B cell (primary cell): ENCODE results near the gene CLDND2. TPM values are rescaled to one million over a fixed set of nuclear protein-coding genes. Genes with fewer than 3 reads are reported as not detected.

ENCODE experiments used
- ATAC-seq: fragments of 200-7000 bp; cut with Tn5 transposase; one replicate; pipeline ENCODE4 v1.10.0; 2021; ENCODE audit warnings: low read depth, mild to moderate bottlenecking, moderate number of reproducible peaks, moderate library complexity
- CTCF ChIA-PET: fragments of 350-600 bp; sonication (Branson Sonifier 250); formaldehyde crosslinking; loops from one replicate; lab custom pipeline; 2021; ENCODE audit warnings: antibody characterized with exemption, inconsistent platforms; lab: Charles Lee
- POLR2A ChIA-PET: fragments of 350-600 bp; sonication (Branson Sonifier 250); formaldehyde crosslinking; loops from one replicate; lab custom pipeline; 2021; ENCODE audit warnings: antibody characterized with exemption; lab: Charles Lee
- DNase-seq: peaks from one replicate; pipeline ENCODE4 v3.0.0; 2013
- H2AFZ ChIP-seq: 2 replicates; pipeline ENCODE4 v1.6.1; 2012; ENCODE audit warnings: mild to moderate bottlenecking, low read depth, low read length; ENCODE audit not compliant: insufficient read depth, poor library complexity, severe bottlenecking
- H3K27ac ChIP-seq, 2 donors: 1 replicate in 1 of 2; 2 replicates in 1 of 2; pipeline ENCODE4 v1.5.1; 2012 to 2013; ENCODE audit warnings: low read length in 2 of 2, mild to moderate bottlenecking in 2 of 2, moderate library complexity in 1 of 2
- H3K27me3 ChIP-seq, 4 experiments: fragments of 200-600 bp in 1 of 4; sonication (generic) in 1 of 4; replicated peaks in 1 of 4; 1 replicate in 2 of 4; 2 replicates in 2 of 4; pipeline versions ENCODE4 v1.6.1 to v1.7.0; 2013 to 2016; ENCODE audit warnings: low read length in 3 of 4, mild to moderate bottlenecking in 2 of 4, mixed read lengths in 1 of 4, moderate library complexity in 1 of 4; ENCODE audit not compliant: insufficient read depth in 4 of 4, control insufficient read depth in 3 of 4; ENCODE audit errors: control extremely low read depth in 1 of 4
- H3K36me3 ChIP-seq, 2 experiments: replicated peaks in 1 of 2; 1 replicate in 1 of 2; 2 replicates in 1 of 2; pipeline versions ENCODE4 v1.6.1 to v1.7.1; 2013; ENCODE audit warnings: low read length in 1 of 2; ENCODE audit not compliant: insufficient read depth in 2 of 2, control insufficient read depth in 1 of 2; ENCODE audit errors: control extremely low read depth in 1 of 2, extremely low read depth in 1 of 2
- H3K4me1 ChIP-seq, 2 donors: fragments of 200-600 bp in 1 of 2; sonication (generic) in 1 of 2; 1 replicate in 1 of 2; 2 replicates in 1 of 2; pipeline versions ENCODE4 v1.5.1 to v1.6.1; 2013 to 2017; ENCODE audit warnings: low read length in 2 of 2; ENCODE audit not compliant: control insufficient read depth in 2 of 2, insufficient read depth in 2 of 2
- H3K4me2 ChIP-seq: replicated peaks from 2 replicates; pipeline ENCODE3; 2012; ENCODE audit warnings: mild to moderate bottlenecking, low read depth, low read length; ENCODE audit not compliant: poor library complexity, severe bottlenecking
- H3K4me3 ChIP-seq, 5 experiments: fragments of 200-600 bp in 1 of 5; sonication (generic) in 1 of 5; 1 replicate in 3 of 5; 2 replicates in 2 of 5; pipeline versions ENCODE4 v1.5.1 to v1.7.0; 2011 to 2016; ENCODE audit warnings: low read length in 4 of 5, mild to moderate bottlenecking in 4 of 5, low read depth in 2 of 5, control low read depth in 1 of 5, moderate library complexity in 1 of 5; ENCODE audit not compliant: insufficient read depth in 1 of 5; ENCODE audit errors: control extremely low read depth in 1 of 5, extremely low read depth in 1 of 5
- H3K79me2 ChIP-seq: fragments of 200-600 bp; sonication (generic); one replicate; pipeline ENCODE4 v1.6.0; 2016; ENCODE audit warnings: low read length; ENCODE audit not compliant: control insufficient read depth, insufficient read depth
- H3K9ac ChIP-seq: fragments of 200-600 bp; sonication (generic); 2 replicates; pipeline ENCODE4 v1.6.1; 2017; ENCODE audit warnings: mild to moderate bottlenecking, low read length, moderate library complexity
- H3K9me3 ChIP-seq, 3 donors: one replicate each; pipeline versions ENCODE4 v1.6.1 to v1.7.1; 2013; ENCODE audit warnings: low read length in 2 of 3; ENCODE audit not compliant: control insufficient read depth in 2 of 3, insufficient read depth in 1 of 3; ENCODE audit errors: control extremely low read depth in 1 of 3
- H4K20me1 ChIP-seq: 2 replicates; pipeline ENCODE4 v1.6.0; 2012; ENCODE audit warnings: mild to moderate bottlenecking, low read length; ENCODE audit not compliant: insufficient read depth, control insufficient read depth, poor library complexity, severe bottlenecking
- H3K27ac Mint-ChIP-seq: one replicate; pipeline ENCODE4 v1.8.0; 2021; ENCODE audit warnings: mixed read lengths
- H3K27me3 Mint-ChIP-seq: one replicate; pipeline ENCODE4 v1.8.0; 2021; ENCODE audit warnings: mixed read lengths
- H3K4me1 Mint-ChIP-seq: one replicate; pipeline ENCODE4 v1.8.0; 2021; ENCODE audit warnings: mixed read lengths
- H3K4me3 Mint-ChIP-seq: one replicate; pipeline ENCODE4 v1.8.0; 2021; ENCODE audit warnings: mixed read lengths
- H3K9me3 Mint-ChIP-seq: one replicate; pipeline ENCODE4 v1.8.0; 2022; ENCODE audit warnings: mixed read lengths; ENCODE audit not compliant: insufficient read depth
- CTCF ChIP-seq: fragments of 200-600 bp; IDR thresholded peaks from one replicate; pipeline ENCODE4 v1.8.0; 2022; ENCODE audit warnings: antibody characterized with exemption, mild to moderate bottlenecking
- EZH2 ChIP-seq: IDR thresholded peaks from 2 replicates; pipeline ENCODE4 v1.6.1; 2012; ENCODE audit warnings: borderline replicate concordance, low read depth, mild to moderate bottlenecking, moderate library complexity, low read length; ENCODE audit not compliant: insufficient read depth, poor library complexity, severe bottlenecking
- WGBS: methylation state at CpG from one replicate; pipeline ENCODE4 v1.1.5; 2013; ENCODE audit warnings: missing lambda C conversion rate; ENCODE audit not compliant: insufficient coverage; 5-methylcytosine and 5-hydroxymethylcytosine counted together
- intact Hi-C: fragments of 100-400 bp; cut with micrococcal nuclease; formaldehyde crosslinking; loops from one replicate; pipeline ENCODE4 v1.10.0; 2022
- polyA plus RNA-seq: library from polyadenylated mRNA; depleted of rRNA; stranded (reverse); fragments of >200 nt; gene quantifications from 2 replicates; pipeline ENCODE4 v1.2.3, GENCODE V29; 2012
- total RNA-seq, 2 donors: library from RNA; stranded (reverse); fragments of 120-200 nt in 1 of 2; gene quantifications; 1 replicate in 1 of 2; 2 replicates in 1 of 2; pipeline versions ENCODE4 v1.2.3 to v1.2.4, GENCODE V29; 2013 to 2022

CLDND2 gene
- total and polyA plus RNA-seq, 2 donors (not counting 1 experiment from before 2014, with no cell fraction given) = 1.9 TPM; not detected in 1

- peaks cover 43% of the 10 kb centered on the region for H3K27me3 Mint-ChIP-seq
- H3K9me3 Mint-ChIP-seq = no peaks in the 10 kb centered on the region
- no peak for TF ChIP-seq EZH2
- no peak for TF ChIP-seq CTCF
- no peak overlapping the region for H2AFZ ChIP-seq
- H3K4me2 ChIP-seq = no peak overlapping the region
- no peak overlapping the region for H3K27ac ChIP-seq
- no peaks in the 10 kb centered on the region for H3K36me3 ChIP-seq
- no peaks in the 10 kb centered on the region for H3K4me1 ChIP-seq
- H4K20me1 ChIP-seq = no peaks in the 10 kb centered on the region
- H3K79me2 ChIP-seq = no peaks in the 10 kb centered on the region
- peaks cover 0 to 16% (median 0%) of the 10 kb centered on the region in 3 donors for H3K9me3 ChIP-seq
- H3K4me3 Mint-ChIP-seq = no peak overlapping the region
- ChIA-PET POLR2A (no interaction called here), CTCF (no interaction called here)
- ATAC-seq = no peak
- no peak for DNase-seq
- WGBS = 88% methylated on average over 3 of the region's 3 CpGs
- H3K4me1 Mint-ChIP-seq = peaks cover 2% of the 10 kb centered on the region
- no peak overlapping the region for H3K9ac ChIP-seq
- H3K4me3 ChIP-seq = no peak overlapping the region
- H3K27ac Mint-ChIP-seq = no peak overlapping the region
- intact Hi-C loops = no loop called here
- peaks cover 0 to 5% (median 0%) of the 10 kb centered on the region in 4 experiments for H3K27me3 ChIP-seq
These were observed 51.4 kb downstream of the CLDND2 start for GRCh38 chr19:51317376-51317775.

Other genes starting within 250 kb of the CLDND2 start
- not detected in 2 replicates for gene SIGLEC9, start 244.1 kb downstream of the CLDND2 start, total RNA-seq
- gene SIGLEC9, start 244.1 kb downstream of the CLDND2 start, polyA plus RNA-seq = 0.32 and 0.72 TPM in 2 replicates
- gene SIGLEC7, start 226.7 kb downstream of the CLDND2 start, total RNA-seq = not detected in 2 replicates
- 0.37 and 0.52 TPM in 2 replicates for gene SIGLEC7, start 226.7 kb downstream of the CLDND2 start, polyA plus RNA-seq
- 0.49 TPM in 1 of 2 replicates, not detected in the other for gene CD33, start 143.9 kb downstream of the CLDND2 start, total RNA-seq
- 0.78 and 1.3 TPM in 2 replicates for gene CD33, start 143.9 kb downstream of the CLDND2 start, polyA plus RNA-seq
- gene SIGLECL1, start 117.9 kb downstream of the CLDND2 start, total RNA-seq = not detected in 2 replicates
- gene SIGLECL1, start 117.9 kb downstream of the CLDND2 start, polyA plus RNA-seq = not detected in 2 replicates
- gene IGLON5, start 57.4 kb downstream of the CLDND2 start, total RNA-seq = not detected in 2 replicates
- not detected in 2 replicates for gene IGLON5, start 57.4 kb downstream of the CLDND2 start, polyA plus RNA-seq
- 1.7 and 1.8 TPM in 2 replicates for gene VSIG10L, start 26.9 kb downstream of the CLDND2 start, total RNA-seq
- gene VSIG10L, start 26.9 kb downstream of the CLDND2 start, polyA plus RNA-seq = 1.3 and 1.4 TPM in 2 replicates
- 33.3 and 38.6 TPM in 2 replicates for gene ETFB, start 2.6 kb downstream of the CLDND2 start, total RNA-seq
- 72.4 and 76.5 TPM in 2 replicates for gene ETFB, start 2.6 kb downstream of the CLDND2 start, polyA plus RNA-seq
- 1.9 and 2.6 TPM in 2 replicates for gene NKG7, start 3.7 kb upstream of the CLDND2 start, total RNA-seq
- gene NKG7, start 3.7 kb upstream of the CLDND2 start, polyA plus RNA-seq = 6.6 and 10.1 TPM in 2 replicates
- not detected in 2 replicates for gene LIM2, start 19.0 kb upstream of the CLDND2 start, total RNA-seq
- not detected in 2 replicates for gene LIM2, start 19.0 kb upstream of the CLDND2 start, polyA plus RNA-seq
- gene C19orf84, start 21.6 kb upstream of the CLDND2 start, total RNA-seq = not detected in 2 replicates
- not detected in 2 replicates for gene C19orf84, start 21.6 kb upstream of the CLDND2 start, polyA plus RNA-seq
- 49.1 and 49.4 TPM in 2 replicates for gene SIGLEC10, start 48.6 kb upstream of the CLDND2 start, total RNA-seq
- gene SIGLEC10, start 48.6 kb upstream of the CLDND2 start, polyA plus RNA-seq = 75.4 and 87.6 TPM in 2 replicates
- not detected in 2 replicates for gene SIGLEC8, start 89.5 kb upstream of the CLDND2 start, total RNA-seq
- not detected in 2 replicates for gene SIGLEC8, start 89.5 kb upstream of the CLDND2 start, polyA plus RNA-seq
- not detected in 2 replicates for gene CEACAM18, start 109.5 kb upstream of the CLDND2 start, total RNA-seq
- not detected in 2 replicates for gene CEACAM18, start 109.5 kb upstream of the CLDND2 start, polyA plus RNA-seq
- gene SIGLEC12, start 132.8 kb upstream of the CLDND2 start, total RNA-seq = not detected in 2 replicates
- 0.12 and 0.24 TPM in 2 replicates for gene SIGLEC12, start 132.8 kb upstream of the CLDND2 start, polyA plus RNA-seq
- 21.2 and 28.9 TPM in 2 replicates for gene SIGLEC6, start 162.7 kb upstream of the CLDND2 start, total RNA-seq
- 12.3 and 35.4 TPM in 2 replicates for gene SIGLEC6, start 162.7 kb upstream of the CLDND2 start, polyA plus RNA-seq
- 31.3 and 33.0 TPM in 2 replicates for gene ZNF175, start 202.3 kb upstream of the CLDND2 start, total RNA-seq
- gene ZNF175, start 202.3 kb upstream of the CLDND2 start, polyA plus RNA-seq = 3.2 and 4.6 TPM in 2 replicates